HCT116 (cell line): ENCODE measurements around the gene FITM2.

ENCODE experiments used
- ATF3 ChIP-seq: IDR thresholded peaks from 2 replicates; pipeline ENCODE4 v1.6.1; 2012
- CTCF ChIP-seq, 3 experiments: fragments of 200-600 bp in 1 of 3; sonication (generic) in 1 of 3; IDR thresholded peaks in 2 of 3; conservative IDR thresholded peaks in 1 of 3; 2 replicates each; pipeline ENCODE4 v1.5.1; 2012 to 2017; ENCODE audit warnings: low read depth in 2 of 3, low read length in 2 of 3, antibody characterized with exemption in 1 of 3, borderline replicate concordance in 1 of 3, control low read depth in 1 of 3, mild to moderate bottlenecking in 1 of 3, mixed read lengths in 1 of 3, mixed run types in 1 of 3, moderate library complexity in 1 of 3; ENCODE audit not compliant: insufficient read depth in 1 of 3
- ELF1 ChIP-seq: IDR thresholded peaks from 2 replicates; pipeline ENCODE4 v1.6.1; 2012; ENCODE audit warnings: low read depth, borderline replicate concordance
- EZH2 ChIP-seq: fragments of 200-600 bp; sonication (generic); IDR thresholded peaks from 2 replicates; pipeline ENCODE4 v1.6.1; 2017; ENCODE audit warnings: antibody characterized with exemption, mixed run types
- EZH2phosphoT487 ChIP-seq: fragments of 200-600 bp; IDR thresholded peaks from 2 replicates; pipeline ENCODE4 v1.6.1; 2018; ENCODE audit warnings: antibody characterized with exemption, borderline replicate concordance
- JUND ChIP-seq: IDR thresholded peaks from 2 replicates; pipeline ENCODE4 v1.6.1; 2012
- MAX ChIP-seq: IDR thresholded peaks from 2 replicates; pipeline ENCODE4 v1.6.1; 2012
- POLR2A ChIP-seq: IDR thresholded peaks from 2 replicates; pipeline ENCODE4 v1.7.0; 2011; ENCODE audit warnings: borderline replicate concordance; ENCODE audit not compliant: insufficient read depth, insufficient read length; ENCODE audit errors: extremely low read depth
- POLR2AphosphoS5 ChIP-seq: IDR thresholded peaks from 2 replicates; pipeline ENCODE4 v1.6.1; 2011; ENCODE audit warnings: mild to moderate bottlenecking, low read depth, low read length, moderate library complexity
- YY1 ChIP-seq: IDR thresholded peaks from 2 replicates; pipeline ENCODE4 v1.6.1; 2011; ENCODE audit warnings: low read length, low read depth, moderate library complexity, mild to moderate bottlenecking; ENCODE audit not compliant: insufficient replicate concordance; ENCODE audit errors: extremely low read depth
- ZNF274 ChIP-seq: fragments of 200-500 bp; sonication (Bioruptor generic); IDR thresholded peaks from 2 replicates; pipeline ENCODE4 v1.6.1; 2014; ENCODE audit warnings: mild to moderate bottlenecking, low read depth, low read length, inconsistent platforms

DNA sequence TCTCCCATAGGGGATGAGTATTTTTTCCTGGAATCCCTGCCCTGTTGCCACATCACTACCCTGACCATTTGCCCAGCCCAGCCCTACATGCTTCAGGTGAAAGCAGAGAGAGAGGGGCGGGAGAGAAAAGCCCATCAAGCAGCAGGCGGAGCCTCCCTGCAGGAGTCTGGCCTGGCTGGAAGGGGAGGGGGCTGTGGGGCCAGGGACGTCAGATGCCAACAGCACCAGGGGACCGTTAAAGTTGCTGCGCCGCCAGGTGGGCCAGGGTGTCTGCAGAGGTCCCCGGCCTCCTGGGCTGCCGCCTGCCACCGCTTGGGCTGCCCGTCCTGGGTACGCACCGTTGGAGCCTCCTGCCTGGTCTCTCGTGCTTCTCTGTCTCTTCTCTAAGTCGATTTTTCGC, 25.1 kb upstream of the FITM2 start:
- TF ChIP-seq POLR2AphosphoS5: no peak
- no peak for TF ChIP-seq CTCF (IDR thresholded peaks at IDR 0.05 in 2 of 3, conservative IDR thresholded peaks at IDR 0.05 in 1 of 3; ENCODE audit: borderline replicate concordance in 1 of 3, insufficient read depth in 1 of 3, low read depth in 2 of 3, low read length in 2 of 3)
- no peak for TF ChIP-seq EZH2phosphoT487
- no peak for TF ChIP-seq JUND
- TF ChIP-seq EZH2: no peak
- no peak for TF ChIP-seq YY1
- TF ChIP-seq POLR2A: no peak
- TF ChIP-seq MAX: no peak
- no peak for TF ChIP-seq ZNF274
- no peak for TF ChIP-seq ELF1
- no peak for TF ChIP-seq ATF3
